ENCODE data around the gene PIGL. TPM values are rescaled to one million over a fixed set of nuclear protein-coding genes. Genes with fewer than 3 reads are reported as not detected.

Gene PIGL
- total RNA-seq, 2 donors from 2014 or later, result 52.1 to 124 TPM

- Histone ChIP-seq H3K9me3 (no peaks in the 10 kb centered on the region), H3K27me3 (replicated peaks; ENCODE audit: insufficient read depth) (no peaks in the 10 kb centered on the region), H3K27ac (no peak overlapping the region), H3K4me3 (no peak overlapping the region), H3K36me3 (peaks cover 8% of the 10 kb centered on the region), H3K4me1 (ENCODE audit: control insufficient read depth in 1 of 2, low read depth in 2 of 2) (no peaks in the 10 kb centered on the region)
- TF ChIP-seq CTCF (IDR thresholded peaks at IDR 0.05), result no peak
- ATAC-seq (ENCODE audit: insufficient number of reproducible peaks, low FRiP score, low read depth) (no peak), DNase-seq (ENCODE audit: low spot score) (no peak)
Measured at GRCh38 chr17:16343569-16343968, 126.6 kb downstream of the PIGL start.

- Histone ChIP-seq H3K9me3 (no peaks in the 10 kb centered on the region), H3K36me3 (peaks cover 12% of the 10 kb centered on the region), H3K27me3 (replicated peaks; ENCODE audit: insufficient read depth) (no peaks in the 10 kb centered on the region), H3K27ac (no peak overlapping the region), H3K4me3 (no peak overlapping the region), H3K4me1 (ENCODE audit: control insufficient read depth in 1 of 2, low read depth in 2 of 2) (no peaks in the 10 kb centered on the region)
- ATAC-seq (ENCODE audit: insufficient number of reproducible peaks, low FRiP score, low read depth), result no peak
- DNase-seq (ENCODE audit: low spot score), result no peak
- TF ChIP-seq CTCF (IDR thresholded peaks at IDR 0.05), result no peak
Measured at GRCh38 chr17:16345565-16345964, 128.6 kb downstream of the PIGL start.

- no peak overlapping the region for H3K27ac ChIP-seq
- peaks cover 0 to 2% of the 10 kb centered on the region in 2 donors for H3K4me1 ChIP-seq (ENCODE audit: control insufficient read depth in 1 of 2, low read depth in 2 of 2)
- no peaks in the 10 kb centered on the region for H3K27me3 ChIP-seq (replicated peaks; ENCODE audit: insufficient read depth)
- H3K4me3 ChIP-seq, result no peak overlapping the region
- ATAC-seq (ENCODE audit: insufficient number of reproducible peaks, low FRiP score, low read depth), result no peak
- TF ChIP-seq CTCF (IDR thresholded peaks at IDR 0.05), result no peak
- DNase-seq (ENCODE audit: low spot score), result no peak
- H3K36me3 ChIP-seq, result peaks cover 12% of the 10 kb centered on the region
- H3K9me3 ChIP-seq, result no peaks in the 10 kb centered on the region
Measured at GRCh38 chr17:16346721-16347271, 129.8 kb downstream of the PIGL start.

GRCh38 chr17:16348586-16348985 is 131.6 kb downstream of the PIGL start:
- H3K4me3 ChIP-seq, result no peak overlapping the region
- no peak for DNase-seq (ENCODE audit: low spot score)
- no peak for ATAC-seq (ENCODE audit: insufficient number of reproducible peaks, low FRiP score, low read depth)
- H3K27ac ChIP-seq, result no peak overlapping the region
- H3K36me3 ChIP-seq, result peaks cover 12% of the 10 kb centered on the region
- no peaks in the 10 kb centered on the region for H3K27me3 ChIP-seq (replicated peaks; ENCODE audit: insufficient read depth)
- no peaks in the 10 kb centered on the region for H3K9me3 ChIP-seq
- TF ChIP-seq CTCF (IDR thresholded peaks at IDR 0.05), result no peak
- H3K4me1 ChIP-seq (ENCODE audit: control insufficient read depth in 1 of 2, low read depth in 2 of 2), result peaks cover 3 to 10% of the 10 kb centered on the region in 2 donors

GRCh38 chr17:16349431-16349830 is 132.4 kb downstream of the PIGL start:
- Histone ChIP-seq H3K27me3 (replicated peaks; ENCODE audit: insufficient read depth) (no peaks in the 10 kb centered on the region), H3K27ac (no peak overlapping the region), H3K9me3 (no peaks in the 10 kb centered on the region), H3K4me1 (ENCODE audit: control insufficient read depth in 1 of 2, low read depth in 2 of 2) (peaks cover 3 to 12% of the 10 kb centered on the region in 2 donors), H3K4me3 (no peak overlapping the region), H3K36me3 (peaks cover 4% of the 10 kb centered on the region)
- no peak for DNase-seq (ENCODE audit: low spot score)
- ATAC-seq (ENCODE audit: insufficient number of reproducible peaks, low FRiP score, low read depth), result no peak
- TF ChIP-seq CTCF (IDR thresholded peaks at IDR 0.05), result no peak

All from thoracic aorta (tissue), 2 donors.